Measurements from ENCODE around the gene USP43. TPM values are rescaled to one million over a fixed set of nuclear protein-coding genes. Genes with fewer than 3 reads are reported as not detected.

USP43 gene
- total and polyA plus RNA-seq, 5 donors from 2014 or later: not detected

GRCh38 chr17:9755083-9755482, 109.8 kb downstream of the USP43 start:
- H3K9me3 Mint-ChIP-seq: peaks cover 0 to 5% (median 0%) of the 10 kb centered on the region in 7 donors
- H3K27ac Mint-ChIP-seq: no peak overlapping the region
- ATAC-seq (ENCODE audit: low read depth in 2 of 2): no peak
- DNase-seq: no peak
- H3K4me3 Mint-ChIP-seq: no peak overlapping the region
- Histone ChIP-seq H3K27me3 (ENCODE audit: control insufficient read depth, insufficient read depth, low read length) (no peaks in the 10 kb centered on the region), H3K36me3 (ENCODE audit: control insufficient read depth, insufficient read depth, low read length) (no peaks in the 10 kb centered on the region), H3K4me3 (ENCODE audit: low read depth, low read length) (no peak overlapping the region), H3K4me1 (ENCODE audit: control insufficient read depth, insufficient read depth, low read length, poor library complexity, severe bottlenecking) (no peaks in the 10 kb centered on the region), H3K9me3 (ENCODE audit: control insufficient read depth in 2 of 2, low read length in 2 of 2) (no peaks in the 10 kb centered on the region), H3K27ac (ENCODE audit: insufficient read depth, low read length, poor library complexity, severe bottlenecking) (no peak overlapping the region)
- no peaks in the 10 kb centered on the region for H3K36me3 Mint-ChIP-seq
- peaks cover 11% of the 10 kb centered on the region for H3K27me3 Mint-ChIP-seq
- no peaks in the 10 kb centered on the region for H3K4me1 Mint-ChIP-seq

GRCh38 chr17:9760266-9760665, 114.9 kb downstream of the USP43 start:
- Mint-ChIP-seq H3K4me1 (no peaks in the 10 kb centered on the region), H3K27ac (no peak overlapping the region), H3K9me3 (peaks cover 0 to 5% (median 0%) of the 10 kb centered on the region in 7 donors), H3K36me3 (no peaks in the 10 kb centered on the region), H3K4me3 (no peak overlapping the region), H3K27me3 (peaks cover 4% of the 10 kb centered on the region)
- Histone ChIP-seq H3K27ac (ENCODE audit: insufficient read depth, low read length, poor library complexity, severe bottlenecking) (no peak overlapping the region), H3K4me1 (ENCODE audit: control insufficient read depth, insufficient read depth, low read length, poor library complexity, severe bottlenecking) (no peaks in the 10 kb centered on the region), H3K36me3 (ENCODE audit: control insufficient read depth, insufficient read depth, low read length) (no peaks in the 10 kb centered on the region), H3K27me3 (ENCODE audit: control insufficient read depth, insufficient read depth, low read length) (no peaks in the 10 kb centered on the region), H3K4me3 (ENCODE audit: low read depth, low read length) (no peak overlapping the region), H3K9me3 (ENCODE audit: control insufficient read depth in 2 of 2, low read length in 2 of 2) (no peaks in the 10 kb centered on the region)
- ATAC-seq (ENCODE audit: low read depth in 2 of 2): no peak
- no peak for DNase-seq

GRCh38 chr17:9763643-9764042, 118.3 kb downstream of the USP43 start:
- H3K9me3 Mint-ChIP-seq: no peaks in the 10 kb centered on the region
- no peaks in the 10 kb centered on the region for H3K4me1 Mint-ChIP-seq
- no peak for ATAC-seq (ENCODE audit: low read depth in 2 of 2)
- H3K4me3 Mint-ChIP-seq: no peak overlapping the region
- H3K27ac ChIP-seq (ENCODE audit: insufficient read depth, low read length, poor library complexity, severe bottlenecking): no peak overlapping the region
- H3K27me3 Mint-ChIP-seq: peaks cover 4% of the 10 kb centered on the region
- H3K9me3 ChIP-seq (ENCODE audit: control insufficient read depth in 2 of 2, low read length in 2 of 2): no peaks in the 10 kb centered on the region
- no peaks in the 10 kb centered on the region for H3K27me3 ChIP-seq (ENCODE audit: control insufficient read depth, insufficient read depth, low read length)
- no peak for DNase-seq
- H3K36me3 Mint-ChIP-seq: no peaks in the 10 kb centered on the region
- no peak overlapping the region for H3K4me3 ChIP-seq (ENCODE audit: low read depth, low read length)
- H3K4me1 ChIP-seq (ENCODE audit: control insufficient read depth, insufficient read depth, low read length, poor library complexity, severe bottlenecking): no peaks in the 10 kb centered on the region
- H3K27ac Mint-ChIP-seq: no peak overlapping the region
- H3K36me3 ChIP-seq (ENCODE audit: control insufficient read depth, insufficient read depth, low read length): no peaks in the 10 kb centered on the region

- Mint-ChIP-seq H3K36me3 (no peaks in the 10 kb centered on the region), H3K9me3 (no peaks in the 10 kb centered on the region), H3K27ac (no peak overlapping the region), H3K4me1 (no peaks in the 10 kb centered on the region), H3K4me3 (no peak overlapping the region), H3K27me3 (peaks cover 6% of the 10 kb centered on the region)
- H3K4me3 ChIP-seq (ENCODE audit: low read depth, low read length): no peak overlapping the region
- no peaks in the 10 kb centered on the region for H3K27me3 ChIP-seq (ENCODE audit: control insufficient read depth, insufficient read depth, low read length)
- DNase-seq: no peak
- H3K36me3 ChIP-seq (ENCODE audit: control insufficient read depth, insufficient read depth, low read length): no peaks in the 10 kb centered on the region
- no peaks in the 10 kb centered on the region for H3K4me1 ChIP-seq (ENCODE audit: control insufficient read depth, insufficient read depth, low read length, poor library complexity, severe bottlenecking)
- no peaks in the 10 kb centered on the region for H3K9me3 ChIP-seq (ENCODE audit: control insufficient read depth in 2 of 2, low read length in 2 of 2)
- H3K27ac ChIP-seq (ENCODE audit: insufficient read depth, low read length, poor library complexity, severe bottlenecking): no peak overlapping the region
- ATAC-seq (ENCODE audit: low read depth in 2 of 2): no peak
Observed at GRCh38 chr17:9765322-9765721, 120.0 kb downstream of the USP43 start.

- H3K27me3 Mint-ChIP-seq: peaks cover 8% of the 10 kb centered on the region
- H3K4me3 Mint-ChIP-seq: no peak overlapping the region
- Histone ChIP-seq H3K36me3 (ENCODE audit: control insufficient read depth, insufficient read depth, low read length) (no peaks in the 10 kb centered on the region), H3K9me3 (ENCODE audit: control insufficient read depth in 2 of 2, low read length in 2 of 2) (no peaks in the 10 kb centered on the region), H3K27me3 (ENCODE audit: control insufficient read depth, insufficient read depth, low read length) (no peaks in the 10 kb centered on the region), H3K4me3 (ENCODE audit: low read depth, low read length) (no peak overlapping the region), H3K4me1 (ENCODE audit: control insufficient read depth, insufficient read depth, low read length, poor library complexity, severe bottlenecking) (no peaks in the 10 kb centered on the region), H3K27ac (ENCODE audit: insufficient read depth, low read length, poor library complexity, severe bottlenecking) (no peak overlapping the region)
- ATAC-seq (ENCODE audit: low read depth in 2 of 2) (no peak), DNase-seq (no peak)
- H3K9me3 Mint-ChIP-seq: peaks cover 0 to 1% (median 0%) of the 10 kb centered on the region in 7 donors
- H3K4me1 Mint-ChIP-seq: no peaks in the 10 kb centered on the region
- H3K36me3 Mint-ChIP-seq: no peaks in the 10 kb centered on the region
- no peak overlapping the region for H3K27ac Mint-ChIP-seq
Observed at GRCh38 chr17:9766970-9767369, 121.7 kb downstream of the USP43 start.

GRCh38 chr17:9767432-9767991, 122.2 kb downstream of the USP43 start:
- H3K4me1 ChIP-seq (ENCODE audit: control insufficient read depth, insufficient read depth, low read length, poor library complexity, severe bottlenecking): no peaks in the 10 kb centered on the region
- Mint-ChIP-seq H3K4me3 (no peak overlapping the region), H3K9me3 (peaks cover 0 to 1% (median 0%) of the 10 kb centered on the region in 7 donors), H3K36me3 (no peaks in the 10 kb centered on the region), H3K4me1 (no peaks in the 10 kb centered on the region), H3K27me3 (peaks cover 8% of the 10 kb centered on the region), H3K27ac (no peak overlapping the region)
- H3K27ac ChIP-seq (ENCODE audit: insufficient read depth, low read length, poor library complexity, severe bottlenecking): no peak overlapping the region
- no peak for DNase-seq
- H3K9me3 ChIP-seq (ENCODE audit: control insufficient read depth in 2 of 2, low read length in 2 of 2): no peaks in the 10 kb centered on the region
- H3K36me3 ChIP-seq (ENCODE audit: control insufficient read depth, insufficient read depth, low read length): no peaks in the 10 kb centered on the region
- no peak overlapping the region for H3K4me3 ChIP-seq (ENCODE audit: low read depth, low read length)
- no peak for ATAC-seq (ENCODE audit: low read depth in 2 of 2)
- no peaks in the 10 kb centered on the region for H3K27me3 ChIP-seq (ENCODE audit: control insufficient read depth, insufficient read depth, low read length)

GRCh38 chr17:9768381-9768934, 123.1 kb downstream of the USP43 start:
- no peaks in the 10 kb centered on the region for H3K9me3 ChIP-seq (ENCODE audit: control insufficient read depth in 2 of 2, low read length in 2 of 2)
- Mint-ChIP-seq H3K9me3 (peaks cover 0 to 1% (median 0%) of the 10 kb centered on the region in 7 donors), H3K4me3 (no peak overlapping the region), H3K27ac (no peak overlapping the region), H3K4me1 (no peaks in the 10 kb centered on the region), H3K27me3 (peaks cover 4% of the 10 kb centered on the region), H3K36me3 (no peaks in the 10 kb centered on the region)
- no peak overlapping the region for H3K4me3 ChIP-seq (ENCODE audit: low read depth, low read length)
- no peaks in the 10 kb centered on the region for H3K36me3 ChIP-seq (ENCODE audit: control insufficient read depth, insufficient read depth, low read length)
- ATAC-seq (ENCODE audit: low read depth in 2 of 2) (no peak), DNase-seq (peak in 1 of 3 donors; percentile 28)
- H3K27ac ChIP-seq (ENCODE audit: insufficient read depth, low read length, poor library complexity, severe bottlenecking): no peak overlapping the region
- H3K27me3 ChIP-seq (ENCODE audit: control insufficient read depth, insufficient read depth, low read length): no peaks in the 10 kb centered on the region
- no peaks in the 10 kb centered on the region for H3K4me1 ChIP-seq (ENCODE audit: control insufficient read depth, insufficient read depth, low read length, poor library complexity, severe bottlenecking)

GRCh38 chr17:9769036-9769695, 123.8 kb downstream of the USP43 start:
- no peak for ATAC-seq (ENCODE audit: low read depth in 2 of 2)
- no peaks in the 10 kb centered on the region for H3K36me3 ChIP-seq (ENCODE audit: control insufficient read depth, insufficient read depth, low read length)
- H3K4me1 Mint-ChIP-seq: no peaks in the 10 kb centered on the region
- H3K9me3 ChIP-seq (ENCODE audit: control insufficient read depth in 2 of 2, low read length in 2 of 2): no peaks in the 10 kb centered on the region
- no peak overlapping the region for H3K27ac ChIP-seq (ENCODE audit: insufficient read depth, low read length, poor library complexity, severe bottlenecking)
- no peaks in the 10 kb centered on the region for H3K27me3 ChIP-seq (ENCODE audit: control insufficient read depth, insufficient read depth, low read length)
- no peaks in the 10 kb centered on the region for H3K4me1 ChIP-seq (ENCODE audit: control insufficient read depth, insufficient read depth, low read length, poor library complexity, severe bottlenecking)
- H3K9me3 Mint-ChIP-seq: peaks cover 0 to 1% (median 0%) of the 10 kb centered on the region in 7 donors
- H3K4me3 Mint-ChIP-seq: no peak overlapping the region
- DNase-seq: no peak
- no peak overlapping the region for H3K27ac Mint-ChIP-seq
- H3K27me3 Mint-ChIP-seq: peaks cover 4% of the 10 kb centered on the region
- no peak overlapping the region for H3K4me3 ChIP-seq (ENCODE audit: low read depth, low read length)
- no peaks in the 10 kb centered on the region for H3K36me3 Mint-ChIP-seq
